GM19328 (cell line): ENCODE data around the gene AK3.
A peak's percentile ranks its signal among the peaks of the same experiment; 100 is the strongest.
"Not testable (repeated sequence)": the region's sequence is repeated elsewhere in the genome, so short reads cannot be mapped to it uniquely, and the experiment has no call there.

ENCODE experiments used
- ATAC-seq: cut with Tn5 transposase; IDR thresholded peaks from one replicate; pipeline ENCODE4 v1.9.1; 2021; ENCODE audit warnings: mild to moderate bottlenecking, moderate library complexity; ENCODE audit not compliant: unreplicated experiment

The AK3 gene

GRCh38 chr9:4669890-4670289, 71.1 kb downstream of the AK3 start:
- no peak for ATAC-seq

- no peak for ATAC-seq
Measured at GRCh38 chr9:4668604-4669003, 72.4 kb downstream of the AK3 start.

- ATAC-seq, result no peak
Measured at GRCh38 chr9:4667681-4668080, 73.3 kb downstream of the AK3 start.

GRCh38 chr9:4666042-4666699, 74.8 kb downstream of the AK3 start, which contains the start of gene SPATA6L:
Gene SPATA6L (minus strand): TSS chr9:4666480. CDS start chr9:4666250, 230 bp downstream.
- no peak for ATAC-seq

GRCh38 chr9:4665357-4665756, 75.6 kb downstream of the AK3 start:
- ATAC-seq, result no peak

GRCh38 chr9:4663956-4664355, 77.0 kb downstream of the AK3 start:
- ATAC-seq, result no peak

GRCh38 chr9:4662989-4663792, 77.8 kb downstream of the AK3 start:
- ATAC-seq, result no peak

GRCh38 chr9:4662108-4662988, 78.7 kb downstream of the AK3 start, which contains the start of gene PLPP6:
Gene PLPP6 (plus strand): TSS chr9:4662294. CDS start chr9:4662376, 82 bp downstream.
- ATAC-seq, result peak; percentile 86

- ATAC-seq, result no peak
Measured at GRCh38 chr9:4661611-4662010, 79.4 kb downstream of the AK3 start.

GRCh38 chr9:4661165-4661564, 79.8 kb downstream of the AK3 start:
- ATAC-seq, result no peak

- ATAC-seq, result not testable (repeated sequence)
Measured at GRCh38 chr9:4660665-4661064, 80.3 kb downstream of the AK3 start.
